ENCODE measurements around the gene UNC5B.

The UNC5B gene

DNA sequence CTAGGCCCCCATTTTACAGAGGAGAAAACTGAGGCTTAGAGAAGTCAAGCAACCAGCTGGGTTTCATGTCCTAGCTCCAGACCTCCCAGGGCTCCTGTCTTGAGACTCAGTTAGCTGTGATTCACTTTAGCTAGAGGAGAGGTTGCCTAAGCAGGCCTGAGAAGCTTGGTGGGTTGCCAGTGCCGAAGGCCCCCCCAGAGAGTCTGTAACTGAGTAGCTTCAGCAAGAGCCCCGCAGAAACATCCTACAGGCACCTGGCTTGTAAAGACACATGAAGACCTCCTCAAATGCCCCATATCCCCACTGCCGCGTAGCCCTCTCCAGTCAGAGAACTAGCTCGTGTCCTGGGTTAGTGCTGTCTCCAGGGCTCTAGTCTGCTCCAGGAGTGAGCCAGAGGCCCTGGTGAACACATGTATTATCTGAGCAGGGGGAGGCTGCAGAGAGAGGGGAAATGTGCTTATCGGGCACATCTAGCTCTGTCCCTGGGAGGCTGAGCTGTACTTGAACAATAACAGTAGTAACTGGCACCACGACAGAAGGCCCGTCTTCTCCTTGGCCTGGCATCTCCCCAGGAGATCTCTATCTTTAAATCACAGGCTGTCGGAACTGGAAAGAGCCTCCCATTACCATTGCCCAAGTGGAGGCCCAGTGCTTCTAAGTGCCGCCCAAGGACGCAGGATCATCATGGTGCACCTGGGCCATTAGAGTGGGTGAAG lies 28.9 kb downstream of the UNC5B start:
- no peak for DNase-seq

DNA sequence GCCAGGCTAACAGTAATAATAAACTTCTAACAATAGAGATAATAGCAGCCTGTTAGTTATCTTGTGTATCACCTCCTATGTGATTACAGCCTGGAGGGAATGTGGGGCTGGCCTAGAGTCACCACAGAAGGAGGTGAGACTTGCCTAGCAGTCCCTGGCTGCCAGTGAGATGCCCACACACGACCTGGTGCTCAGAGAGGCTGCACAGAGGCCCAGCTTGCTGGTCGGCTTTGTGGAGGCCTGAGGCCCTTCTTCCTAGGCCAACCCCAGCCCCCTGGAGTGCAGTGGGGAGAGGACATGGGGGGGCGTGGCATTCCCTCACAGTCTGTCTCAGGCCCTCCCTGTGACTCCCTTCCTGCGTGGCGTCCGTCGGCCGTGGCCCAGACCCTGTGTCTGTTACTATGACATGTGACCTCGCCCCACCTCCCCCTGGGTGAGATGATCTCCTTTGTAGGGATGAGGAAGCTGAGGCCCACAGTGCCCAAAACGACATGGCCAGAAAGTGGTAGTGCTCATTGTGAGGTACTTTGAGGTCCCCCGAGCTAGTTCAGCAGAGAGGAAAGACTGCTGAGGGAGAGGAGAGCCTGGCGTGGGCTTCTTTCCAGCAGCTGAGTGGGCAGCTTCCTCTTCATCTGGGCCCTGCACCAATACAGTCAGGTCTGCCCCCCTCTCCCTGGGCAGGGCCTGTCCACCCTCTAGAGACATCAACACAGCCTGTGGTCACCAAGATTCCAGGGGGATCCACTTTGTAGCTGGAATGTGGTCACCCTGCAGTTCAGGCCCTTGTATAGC lies 29.7 kb downstream of the UNC5B start:
- no peak for DNase-seq

- DNase-seq: no peak
Measured at GRCh38 chr10:71242622-71243009, 30.2 kb downstream of the UNC5B start.

DNA sequence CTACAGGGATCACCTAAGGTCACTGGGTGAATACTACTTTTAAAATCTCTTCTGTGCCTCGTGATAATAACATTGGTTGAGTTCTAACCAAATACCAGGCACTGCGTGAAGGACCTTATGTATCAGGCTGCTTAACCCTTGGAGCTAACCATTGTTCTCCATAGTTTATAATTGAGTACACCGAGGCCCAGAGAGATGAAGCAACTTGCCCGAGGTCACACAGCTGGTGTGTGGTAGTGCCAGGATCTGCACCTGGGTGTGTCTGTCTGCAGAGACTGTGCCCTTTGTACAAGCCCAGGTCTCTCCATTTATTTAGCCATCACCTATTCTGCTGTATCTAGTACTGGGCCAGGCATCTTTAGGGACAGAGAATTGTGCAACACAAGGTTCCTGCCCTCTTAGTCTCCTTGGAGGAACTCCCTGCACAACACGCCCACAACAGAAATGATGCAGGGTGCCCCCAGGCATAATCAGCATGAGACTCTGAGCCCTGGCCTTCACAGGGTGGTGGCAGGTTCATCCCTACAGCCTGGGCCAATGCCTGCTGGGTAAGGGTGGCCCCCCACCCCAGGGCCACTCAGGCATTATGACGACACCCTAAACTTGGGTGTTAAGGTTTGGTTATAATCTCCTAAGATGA lies 31.5 kb downstream of the UNC5B start:
- no peak for DNase-seq

DNA sequence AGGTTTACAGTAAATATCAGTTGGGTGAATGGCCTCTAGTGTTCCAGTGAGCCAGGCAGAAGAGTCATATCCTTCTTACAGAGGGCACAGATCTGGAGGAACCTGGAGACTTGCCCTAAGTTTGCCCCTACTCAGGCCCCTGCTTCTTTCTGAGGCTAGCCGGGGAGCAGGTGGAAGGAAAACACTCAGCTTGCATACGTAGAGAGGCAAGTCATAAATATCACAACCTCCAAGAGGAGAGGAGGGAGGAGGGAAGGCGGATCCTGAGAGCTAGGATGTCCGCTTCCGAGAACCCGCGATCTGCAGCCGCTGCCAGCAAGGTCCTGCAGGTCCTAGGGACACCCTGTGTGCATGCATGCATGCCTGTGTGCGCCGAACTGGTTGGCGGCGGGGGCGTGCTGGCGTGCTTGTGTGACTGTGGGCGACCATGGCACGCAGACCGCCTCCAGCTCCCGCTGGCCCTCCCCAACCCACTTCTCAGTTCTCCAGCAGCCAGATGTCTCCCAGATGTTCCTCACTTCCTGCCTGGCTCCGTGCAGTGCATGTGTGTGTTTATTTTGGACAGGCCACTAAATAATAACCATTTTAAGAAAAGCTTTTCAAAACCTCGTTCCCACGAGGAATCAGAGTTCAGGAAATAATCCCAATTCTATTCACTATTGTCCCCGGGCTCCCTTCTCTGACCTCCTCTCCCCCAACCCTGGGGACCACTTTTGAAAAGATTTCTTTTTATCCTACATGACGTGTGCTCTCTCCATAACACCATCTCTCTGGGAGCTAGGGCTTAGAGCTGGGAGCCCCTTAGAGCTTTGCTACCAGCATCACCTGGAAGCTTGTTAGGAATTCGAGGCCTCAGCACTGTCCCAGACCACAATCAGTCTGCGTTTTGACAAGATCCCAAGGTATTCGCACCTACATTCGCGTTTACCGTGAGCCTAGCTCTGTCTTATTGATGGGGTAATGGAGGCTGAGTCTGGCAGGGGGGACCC lies 32.4 kb downstream of the UNC5B start:
- no peak for DNase-seq

GRCh38 chr10:71245420-71246325 lies 33.3 kb downstream of the UNC5B start:
- DNase-seq: no peak

DNA sequence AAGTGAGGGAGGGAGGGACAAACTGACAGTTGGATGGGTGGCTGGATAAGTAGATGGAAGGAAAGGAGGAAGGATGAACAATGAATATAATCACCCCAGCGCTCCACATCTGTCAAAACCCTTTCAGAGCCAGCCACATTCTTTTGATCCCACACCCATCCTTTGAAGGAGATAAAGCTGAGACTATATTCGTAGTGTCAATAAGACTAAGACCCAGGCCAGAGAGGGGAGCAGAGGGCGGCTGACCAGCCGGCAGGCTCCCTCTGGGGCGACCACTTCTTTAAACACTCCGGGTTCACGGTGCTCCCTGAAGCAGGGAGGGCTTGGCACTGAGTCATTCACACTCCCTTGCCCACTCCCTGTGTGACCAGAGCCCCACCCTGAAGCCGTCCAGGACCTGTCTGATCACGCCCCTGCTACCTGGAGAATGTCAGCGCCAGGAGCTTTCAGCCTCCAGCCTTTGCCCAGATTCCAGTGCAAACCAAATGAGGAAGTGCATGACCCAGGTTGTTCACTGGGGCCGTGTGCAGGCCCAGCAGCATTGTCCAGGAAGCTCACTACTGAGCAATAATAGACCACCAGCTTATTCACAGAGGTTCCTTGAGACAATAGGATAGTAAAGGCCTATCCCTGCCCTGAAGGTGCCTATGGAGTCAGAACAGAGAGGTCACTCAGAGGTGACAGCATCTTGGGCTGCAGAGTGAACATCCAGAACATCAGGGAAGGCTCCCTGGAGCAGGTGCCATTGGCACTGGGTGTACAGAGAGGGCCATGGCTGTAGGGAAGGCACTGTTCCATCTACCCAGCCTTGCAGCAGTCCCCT lies 34.4 kb downstream of the UNC5B start:
- DNase-seq: no peak

DNA sequence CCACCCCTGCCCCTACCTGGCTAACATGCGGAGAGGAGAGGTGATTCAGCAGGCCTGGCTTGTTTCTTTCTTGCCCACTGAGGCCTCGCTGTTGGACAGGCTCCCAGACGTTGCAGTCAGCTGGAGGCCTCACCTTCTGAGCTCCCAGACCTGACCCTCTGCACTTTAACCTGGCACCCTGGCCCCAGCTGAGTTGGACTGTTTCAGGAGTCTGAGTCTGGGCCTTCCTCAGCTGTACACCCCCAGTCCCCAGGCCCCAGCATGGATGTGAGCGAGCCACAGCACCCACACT lies 35.0 kb downstream of the UNC5B start:
- DNase-seq: no peak

GRCh38 chr10:71247804-71248203 lies 35.4 kb downstream of the UNC5B start:
- DNase-seq: no peak

GRCh38 chr10:71248210-71248609 lies 35.8 kb downstream of the UNC5B start:
- no peak for DNase-seq

GRCh38 chr10:71249996-71250395 lies 37.6 kb downstream of the UNC5B start:
- DNase-seq: no peak

GRCh38 chr10:71250405-71250804 lies 38.0 kb downstream of the UNC5B start:
- no peak for DNase-seq

GRCh38 chr10:71250842-71251241 lies 38.5 kb downstream of the UNC5B start:
- DNase-seq: no peak

DNA sequence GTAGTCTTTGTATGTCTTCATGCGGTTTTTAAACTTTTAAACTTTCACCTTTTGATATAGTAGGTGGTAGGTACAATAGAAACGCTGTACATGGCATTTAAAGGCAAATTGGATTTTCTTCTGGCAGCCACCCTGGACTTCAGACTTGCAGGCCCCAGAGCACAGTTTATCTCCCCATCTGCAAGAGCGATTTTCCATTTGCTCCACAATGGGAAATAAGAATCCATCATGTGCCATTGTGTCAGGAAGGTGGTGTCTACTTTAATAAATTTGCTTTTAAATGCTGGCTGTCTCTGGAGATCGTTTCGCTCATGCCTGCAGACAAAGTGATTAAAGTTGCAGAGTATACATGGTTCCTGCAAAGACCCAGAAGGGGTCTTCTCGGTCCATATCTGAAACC lies 38.9 kb downstream of the UNC5B start:
- DNase-seq: no peak

GRCh38 chr10:71252220-71252619 lies 39.9 kb downstream of the UNC5B start:
- DNase-seq: no peak

GRCh38 chr10:71253981-71254818 lies 41.8 kb downstream of the UNC5B start:
- no peak for DNase-seq

DNA sequence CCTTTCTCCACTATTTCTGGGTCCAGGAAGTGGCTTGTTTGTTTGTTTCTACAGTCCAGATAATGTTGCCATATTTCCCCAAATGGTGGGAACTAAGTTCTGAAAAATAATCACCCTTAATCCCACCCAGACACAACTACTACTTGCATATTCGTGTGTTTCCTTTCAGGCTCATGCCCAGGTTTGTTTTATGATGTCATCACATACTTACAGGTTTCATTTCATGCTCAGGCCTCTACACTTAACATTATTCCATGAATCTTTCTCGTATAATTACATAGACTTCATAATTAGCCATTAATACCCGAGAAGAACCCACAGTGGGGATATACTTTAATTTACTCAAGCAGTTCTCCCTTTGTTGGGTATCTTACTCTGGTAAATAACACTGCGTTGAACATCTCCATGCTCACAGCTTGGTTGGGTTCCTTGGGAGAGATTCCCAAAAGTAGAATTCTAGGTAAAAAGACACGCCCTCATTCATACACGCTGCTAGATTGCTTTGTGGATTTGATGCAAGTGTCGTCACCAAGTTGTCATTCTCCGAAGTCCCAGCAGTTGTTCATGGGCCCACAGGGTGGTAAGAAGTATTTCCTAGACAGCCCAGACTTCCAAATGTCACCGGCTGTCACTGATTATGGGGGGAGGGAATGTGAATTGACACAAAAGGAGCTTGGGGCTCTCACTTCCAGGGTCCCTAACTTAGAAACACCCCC lies 42.6 kb downstream of the UNC5B start:
- DNase-seq: no peak

GRCh38 chr10:71255550-71255807 lies 43.1 kb downstream of the UNC5B start:
- DNase-seq: no peak

DNA sequence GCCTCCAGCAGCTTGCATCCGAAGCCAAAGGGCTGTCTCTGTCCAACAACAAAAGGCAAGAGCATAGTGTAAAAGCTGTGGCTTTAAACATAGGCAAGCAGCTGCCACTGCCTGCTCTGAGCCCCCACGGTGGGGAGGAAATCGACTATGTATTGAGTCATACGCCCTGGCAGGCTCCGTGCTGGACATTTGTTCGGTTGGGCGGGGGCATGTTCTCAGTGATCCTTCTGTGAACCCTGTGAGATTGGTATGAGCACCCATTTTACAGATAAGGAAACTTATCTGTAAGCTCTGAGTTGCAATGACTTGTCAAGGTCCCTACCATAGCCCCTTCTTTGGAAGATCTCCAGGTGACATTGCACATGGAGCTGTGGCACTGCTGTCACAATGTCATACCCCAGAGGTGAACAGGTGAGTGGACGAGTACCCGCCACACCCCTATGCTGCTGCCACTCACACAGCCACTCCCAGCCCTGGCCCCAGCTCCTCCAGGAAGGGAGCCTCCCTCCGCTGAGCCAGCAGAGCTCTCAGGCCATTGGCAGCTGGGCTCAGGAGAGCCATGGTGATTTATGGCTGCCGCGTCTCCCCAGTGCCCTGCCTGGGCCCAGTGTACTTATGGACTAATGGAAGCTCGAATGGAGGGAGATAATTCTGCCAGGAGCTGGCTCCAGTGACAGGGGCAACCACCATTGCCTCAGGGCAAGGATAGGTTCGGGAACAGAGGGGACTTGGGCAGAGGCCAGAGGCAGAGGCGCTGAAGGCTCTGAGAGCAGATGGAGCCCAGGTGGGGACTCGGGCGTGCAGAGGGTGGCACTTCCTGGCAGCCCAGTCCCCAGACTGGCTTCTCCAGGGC lies 43.7 kb downstream of the UNC5B start:
- peak; percentile 59 for DNase-seq

All from NCI-H2081 treated with DMSO at 0.1 percent for 48 hours (cell line).